Activated naive CD4-positive, alpha-beta T cell treated with anti-CD3 and anti-CD28 coated beads, Interleukin-2, amount 10 ng/mL, durations not matched to agents 7 days and 5 days (primary cell): ENCODE data around the gene HES1.
A peak's percentile ranks its signal among the peaks of the same experiment; 100 is the strongest.
"Not testable (repeated sequence)": the region's sequence is repeated elsewhere in the genome, so short reads cannot be mapped to it uniquely, and the experiment has no call there.

Experiments used
- CTCF ChIA-PET: fragments of 350-600 bp; sonication (Branson Sonifier 250); formaldehyde crosslinking; loops from one replicate; lab custom pipeline; 2021; ENCODE audit warnings: antibody characterized with exemption; lab: Charles Lee
- DNase-seq: peaks from one replicate; pipeline ENCODE4 v3.0.0-alpha.2; 2020
- H3K27ac Mint-ChIP-seq: one replicate; pipeline ENCODE4 v1.8.0; 2021; ENCODE audit warnings: mild to moderate bottlenecking, moderate library complexity, mixed read lengths
- H3K27me3 Mint-ChIP-seq: one replicate; pipeline ENCODE4 v1.8.0; 2021; ENCODE audit warnings: mild to moderate bottlenecking, mixed read lengths
- H3K36me3 Mint-ChIP-seq: one replicate; pipeline ENCODE4 v1.8.0; 2021; ENCODE audit warnings: mixed read lengths
- H3K4me1 Mint-ChIP-seq: one replicate; pipeline ENCODE4 v1.8.0; 2021; ENCODE audit warnings: mixed read lengths
- H3K4me3 Mint-ChIP-seq: one replicate; pipeline ENCODE4 v1.8.0; 2021; ENCODE audit warnings: mild to moderate bottlenecking, moderate library complexity, mixed read lengths
- H3K9me3 Mint-ChIP-seq: one replicate; pipeline ENCODE4 v1.8.0; 2021; ENCODE audit warnings: mixed read lengths

The HES1 gene

DNA sequence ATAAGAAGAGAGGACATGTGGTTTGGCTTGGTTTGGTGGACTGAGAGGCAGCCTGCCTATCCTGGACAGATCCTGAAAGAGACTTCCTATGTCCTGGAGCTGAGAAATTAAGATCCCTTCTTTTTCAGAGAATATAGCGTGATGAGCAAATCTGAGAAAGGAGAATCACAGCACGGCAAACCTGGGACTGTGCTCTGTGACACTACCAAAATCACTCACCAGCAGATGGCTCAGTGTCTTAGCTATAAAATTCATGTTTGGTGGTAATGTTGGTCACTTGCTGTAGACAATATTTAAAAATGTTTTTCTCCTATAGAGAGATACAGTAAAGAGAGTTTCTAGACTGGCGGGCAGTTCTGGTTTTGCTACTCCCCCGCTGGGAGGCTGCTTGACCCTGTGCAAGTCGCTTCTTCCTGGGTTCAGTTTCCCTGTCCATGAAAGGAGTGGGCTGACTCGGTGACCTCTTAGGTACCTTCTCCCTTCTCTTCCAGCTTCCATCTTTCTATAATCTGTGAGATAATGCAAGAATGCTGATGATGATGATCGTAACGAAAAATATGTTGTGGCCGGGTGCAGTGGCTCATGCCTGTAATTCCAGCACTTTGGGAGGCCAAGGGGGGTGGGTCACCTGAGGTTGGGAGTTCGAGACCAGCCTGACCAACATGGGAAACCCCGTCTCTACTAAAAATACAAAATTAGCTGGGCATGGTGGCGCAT lies 7.6 kb upstream of the HES1 start:
- CTCF ChIA-PET, result interaction anchor here (1.0 kb wide), 1 partner anchor 188 kb away, joined by 3 read pairs; no protein-coding TSS in a partner anchor
- Mint-ChIP-seq H3K27me3 (peaks cover 90% of the 10 kb centered on the region), H3K4me3 (no peak overlapping the region), H3K9me3 (no peaks in the 10 kb centered on the region), H3K36me3 (peaks cover 15% of the 10 kb centered on the region), H3K4me1 (peaks cover 37% of the 10 kb centered on the region), H3K27ac (no peak overlapping the region)
- no peak for DNase-seq

DNA sequence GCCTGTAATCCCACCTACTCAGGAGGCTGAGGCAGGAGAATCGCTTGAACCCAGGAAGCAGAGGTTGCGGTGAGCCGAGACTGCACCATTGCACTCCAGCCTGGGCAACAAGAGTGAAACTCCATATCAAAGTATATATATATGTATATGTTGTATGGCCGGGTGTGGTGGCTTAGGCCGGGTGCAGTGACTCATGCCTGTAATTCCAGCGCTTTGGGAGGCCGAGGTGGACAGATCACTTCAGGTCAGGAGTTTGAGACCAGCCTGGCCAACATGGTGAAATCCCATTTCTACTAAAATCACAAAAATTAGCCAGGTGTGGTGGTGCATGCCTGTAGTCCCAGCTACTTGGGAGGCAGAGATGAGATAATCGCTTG lies 7.0 kb upstream of the HES1 start:
- not testable (repeated sequence) for H3K4me3 Mint-ChIP-seq, H3K27ac Mint-ChIP-seq, H3K9me3 Mint-ChIP-seq, DNase-seq
- CTCF ChIA-PET, result interaction anchor here (1.0 to 2.3 kb wide), 2 partner anchors 187 kb away, joined by 3 to 15 read pairs; no protein-coding TSS in a partner anchor
- Mint-ChIP-seq H3K4me1 (peaks cover 42% of the 10 kb centered on the region), H3K27me3 (peaks cover 96% of the 10 kb centered on the region), H3K36me3 (peaks cover 19% of the 10 kb centered on the region)

DNA sequence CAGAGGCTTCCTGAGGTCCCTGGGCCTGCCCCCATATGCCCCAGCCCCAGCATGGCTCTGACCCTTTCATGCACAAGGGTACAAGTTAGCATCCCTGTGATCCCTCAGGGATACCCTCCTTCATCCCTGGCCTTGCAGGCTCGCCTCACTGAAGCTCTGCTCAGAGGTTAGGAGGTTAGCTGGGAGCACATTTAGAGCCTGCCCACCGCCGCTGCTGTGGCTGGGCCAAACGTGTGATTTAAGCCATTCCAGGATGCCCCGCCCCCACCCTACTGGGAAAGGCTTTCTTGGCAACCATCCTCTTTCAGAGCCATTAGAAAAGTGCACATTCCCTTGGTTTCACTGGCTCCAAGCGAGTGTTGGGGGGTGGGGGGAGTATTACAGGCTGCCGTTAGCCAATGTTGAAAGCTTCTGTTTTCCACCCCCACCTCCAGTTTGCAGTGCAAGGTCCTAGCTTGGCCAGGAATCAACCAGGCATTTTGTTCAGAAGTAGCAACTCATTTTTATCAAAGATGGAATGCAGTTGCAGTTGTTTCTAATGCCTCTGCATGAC lies 6.3 kb upstream of the HES1 start:
- CTCF ChIA-PET, result interaction anchor here (2.3 kb wide), 1 partner anchor 186 kb away, joined by 15 read pairs; no protein-coding TSS in a partner anchor
- peaks cover 42% of the 10 kb centered on the region for H3K4me1 Mint-ChIP-seq
- DNase-seq, result no peak
- no peak overlapping the region for H3K4me3 Mint-ChIP-seq
- H3K36me3 Mint-ChIP-seq, result peaks cover 19% of the 10 kb centered on the region
- no peaks in the 10 kb centered on the region for H3K9me3 Mint-ChIP-seq
- H3K27me3 Mint-ChIP-seq, result peaks cover 91% of the 10 kb centered on the region
- H3K27ac Mint-ChIP-seq, result no peak overlapping the region

DNA sequence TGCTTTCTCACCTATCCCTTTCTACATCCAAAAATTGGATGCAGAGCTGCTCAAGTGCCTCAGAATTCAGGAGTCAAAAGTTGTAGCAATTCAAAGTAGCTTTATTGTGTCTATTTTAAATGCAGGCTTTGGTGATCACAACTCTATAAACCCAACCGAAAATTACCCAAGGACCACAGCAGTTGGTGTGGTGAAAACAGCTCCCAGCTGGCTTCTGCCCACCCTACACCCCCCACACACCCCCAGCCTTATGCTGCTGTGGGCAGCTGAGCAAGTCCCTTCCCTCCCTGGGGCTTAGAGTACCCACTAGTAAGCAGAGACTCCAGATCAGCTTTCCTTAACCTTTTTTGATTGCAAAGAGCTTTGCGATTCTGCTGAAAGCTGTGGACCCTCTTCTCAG lies 5.8 kb upstream of the HES1 start:
- DNase-seq, result no peak
- Mint-ChIP-seq H3K4me3 (no peak overlapping the region), H3K9me3 (no peaks in the 10 kb centered on the region), H3K27me3 (peaks cover 91% of the 10 kb centered on the region), H3K27ac (no peak overlapping the region), H3K4me1 (peaks cover 44% of the 10 kb centered on the region), H3K36me3 (peaks cover 19% of the 10 kb centered on the region)
- CTCF ChIA-PET, result interaction anchor here (0.9 to 2.3 kb wide), 2 partner anchors 165 to 186 kb away, joined by 3 to 15 read pairs; no protein-coding TSS in a partner anchor

DNA sequence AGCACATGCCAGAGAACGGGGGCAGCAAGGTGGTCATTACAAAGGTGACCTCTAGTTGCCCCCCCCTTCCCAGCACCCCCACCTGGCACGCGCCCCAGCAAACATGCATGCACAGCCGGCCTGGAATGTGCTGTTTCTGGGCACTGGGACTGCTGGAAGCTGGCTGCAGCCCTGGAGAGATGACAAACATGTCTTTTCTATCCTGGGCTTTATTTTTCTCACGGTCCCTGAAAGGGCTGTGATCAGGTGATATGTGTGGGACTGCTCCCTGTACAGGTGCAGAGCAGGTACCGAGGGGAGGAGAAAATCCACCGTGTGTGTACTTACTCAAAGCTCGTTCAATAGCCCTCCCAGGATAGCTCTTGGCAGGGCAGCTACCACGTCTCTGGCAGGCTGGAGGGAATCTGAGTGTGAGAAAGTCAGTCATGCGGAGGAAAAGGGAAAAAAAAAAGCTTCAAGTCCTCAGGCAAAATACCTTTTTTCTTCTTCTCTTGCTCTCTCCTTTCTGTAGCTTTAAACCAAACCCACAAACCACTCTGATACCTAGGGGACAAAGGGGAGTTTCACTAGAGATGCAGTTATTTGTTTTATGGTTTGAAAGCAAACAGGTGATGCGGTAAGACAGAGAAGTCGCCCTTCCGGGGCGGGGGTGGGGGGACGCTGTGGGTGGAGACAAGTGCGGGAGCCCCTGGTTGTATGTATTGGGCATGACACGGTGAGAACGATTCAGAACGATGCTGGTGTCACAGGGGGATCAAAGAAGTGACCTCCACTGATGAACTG lies 5.0 kb upstream of the HES1 start:
- CTCF ChIA-PET, result interaction anchor here (0.9 to 2.3 kb wide), 2 partner anchors 166 to 185 kb away, joined by 3 to 15 read pairs; no protein-coding TSS in a partner anchor

DNA sequence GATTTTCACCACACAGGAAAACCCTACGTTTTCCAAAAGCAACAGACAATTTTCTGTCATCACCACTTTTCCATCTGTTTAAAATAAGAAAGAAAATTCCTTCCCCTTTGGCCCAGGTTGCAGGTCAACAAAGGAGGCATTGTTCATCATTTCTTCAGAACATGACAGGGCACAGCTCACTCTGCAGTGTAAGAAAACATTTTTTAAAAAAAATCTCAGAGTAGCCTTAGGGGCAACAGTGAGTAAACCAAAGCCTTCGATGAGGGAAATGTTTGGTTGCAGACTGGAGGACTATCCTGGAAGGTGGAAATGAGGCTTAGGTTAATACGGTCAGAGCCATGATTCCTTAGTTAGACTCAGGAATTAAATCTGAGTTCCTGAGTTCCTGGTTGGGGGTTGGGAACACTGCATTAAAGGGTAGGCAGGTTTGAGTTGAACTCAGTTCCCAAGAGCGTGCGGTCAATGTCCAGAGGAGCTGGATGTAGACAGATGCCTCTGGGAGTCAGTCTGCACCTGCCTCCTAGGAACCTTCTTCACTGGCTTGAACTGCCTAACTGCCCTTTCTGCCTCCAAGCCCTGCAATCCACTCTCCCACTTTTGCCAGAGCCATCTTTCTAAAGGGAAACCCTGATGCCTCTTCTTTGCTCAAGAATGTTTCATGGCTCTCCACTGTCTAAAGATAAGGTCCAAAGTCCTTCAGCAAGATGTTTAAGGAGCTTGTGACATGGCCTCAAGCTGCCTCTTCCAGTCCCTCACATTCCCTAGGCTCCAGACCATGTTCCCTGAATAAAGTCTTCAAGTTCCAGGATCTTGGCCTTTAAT lies 3.3 kb upstream of the HES1 start:
- DNase-seq, result peak; percentile 20
- H3K9me3 Mint-ChIP-seq, result no peaks in the 10 kb centered on the region
- CTCF ChIA-PET, result interaction anchor here (0.9 kb wide), 1 partner anchor 161 kb away, joined by 4 read pairs; no protein-coding TSS in a partner anchor
- peak overlapping the region; percentile 19 for H3K4me3 Mint-ChIP-seq
- peaks cover 93% of the 10 kb centered on the region for H3K27me3 Mint-ChIP-seq
- H3K36me3 Mint-ChIP-seq, result peaks cover 21% of the 10 kb centered on the region
- H3K27ac Mint-ChIP-seq, result no peak overlapping the region
- peaks cover 65% of the 10 kb centered on the region for H3K4me1 Mint-ChIP-seq

More for the DNA sequence above, 5.0 kb upstream of the HES1 start:
- H3K4me1 Mint-ChIP-seq, result peaks cover 49% of the 10 kb centered on the region
- no peak overlapping the region for H3K27ac Mint-ChIP-seq
- DNase-seq, result peak; percentile 54
- H3K4me3 Mint-ChIP-seq, result peak overlapping the region; percentile 29
- peaks cover 19% of the 10 kb centered on the region for H3K36me3 Mint-ChIP-seq
- H3K9me3 Mint-ChIP-seq, result no peaks in the 10 kb centered on the region
- peaks cover 91% of the 10 kb centered on the region for H3K27me3 Mint-ChIP-seq

DNA sequence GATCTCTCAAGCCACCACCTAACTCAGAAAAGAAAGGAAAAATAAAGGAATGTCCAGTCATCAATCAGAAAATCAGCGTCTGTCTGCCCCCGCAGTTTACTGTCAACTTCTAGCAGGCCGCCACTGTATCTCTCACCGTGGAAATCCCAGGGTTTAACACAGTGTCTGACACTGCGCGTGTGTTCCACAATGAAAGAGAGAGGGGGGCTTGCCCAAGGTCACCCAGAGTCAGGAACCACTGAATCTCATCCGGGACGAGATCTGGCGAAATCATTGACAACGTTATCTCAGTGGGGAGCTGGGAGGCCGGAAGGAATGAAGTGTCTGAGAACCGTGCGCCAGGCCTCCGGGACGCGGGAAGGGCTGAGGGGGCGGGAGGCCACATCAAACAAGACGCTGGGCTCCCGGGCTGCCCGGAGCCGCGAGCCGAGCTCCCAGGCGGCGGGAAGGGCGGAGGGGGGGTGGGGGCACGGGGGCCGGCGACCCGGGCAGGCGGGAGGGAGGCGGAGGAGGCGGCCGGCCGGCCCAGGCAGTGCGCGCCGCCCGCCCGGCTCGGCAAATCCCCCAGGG lies 2.2 kb upstream of the HES1 start:
- Mint-ChIP-seq H3K27ac (peak overlapping the region; percentile 50), H3K27me3 (peaks cover 89% of the 10 kb centered on the region), H3K4me3 (peak overlapping the region; percentile 71), H3K9me3 (no peaks in the 10 kb centered on the region), H3K4me1 (peaks cover 71% of the 10 kb centered on the region), H3K36me3 (peaks cover 21% of the 10 kb centered on the region)
- peak; percentile 29 for DNase-seq
- CTCF ChIA-PET, result interaction anchor here (0.9 kb wide), 1 partner anchor 162 kb away, joined by 4 read pairs; no protein-coding TSS in a partner anchor

DNA sequence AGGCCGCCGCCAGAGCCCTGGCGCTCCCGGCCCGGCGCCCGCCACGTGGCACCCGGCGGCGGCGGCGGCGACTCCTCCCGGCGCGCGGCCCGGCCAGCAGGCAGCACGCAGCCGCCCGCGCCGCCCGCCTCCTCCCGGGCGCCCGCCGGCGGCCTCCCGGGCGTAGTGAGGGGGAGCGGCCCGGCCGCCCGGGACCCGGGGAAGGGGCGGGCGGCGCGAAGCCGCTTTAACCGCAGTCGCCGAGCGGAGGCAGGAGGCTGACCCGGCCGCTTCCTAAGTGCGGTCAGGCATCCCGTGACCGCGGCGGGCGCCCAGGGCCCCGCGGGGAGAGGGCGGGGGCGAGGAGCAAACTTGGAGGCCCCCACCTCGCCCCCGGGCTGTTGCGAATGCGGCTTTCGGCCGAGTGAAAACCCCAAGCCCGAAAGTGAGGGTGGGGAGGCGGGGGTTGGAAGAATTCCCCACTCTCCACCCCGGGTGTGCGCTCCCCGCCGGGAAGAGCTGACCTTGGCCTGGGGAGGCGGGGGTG lies 1.7 kb upstream of the HES1 start:
- peaks cover 77% of the 10 kb centered on the region for H3K4me1 Mint-ChIP-seq
- H3K27me3 Mint-ChIP-seq, result peaks cover 90% of the 10 kb centered on the region
- no peak overlapping the region for H3K27ac Mint-ChIP-seq
- DNase-seq, result peak; percentile 61
- no peaks in the 10 kb centered on the region for H3K9me3 Mint-ChIP-seq
- H3K36me3 Mint-ChIP-seq, result peaks cover 24% of the 10 kb centered on the region
- peak overlapping the region; percentile 83 for H3K4me3 Mint-ChIP-seq
- CTCF ChIA-PET, result interaction anchor here (2.3 kb wide), 1 partner anchor 181 kb away, joined by 7 read pairs; no protein-coding TSS in a partner anchor

DNA sequence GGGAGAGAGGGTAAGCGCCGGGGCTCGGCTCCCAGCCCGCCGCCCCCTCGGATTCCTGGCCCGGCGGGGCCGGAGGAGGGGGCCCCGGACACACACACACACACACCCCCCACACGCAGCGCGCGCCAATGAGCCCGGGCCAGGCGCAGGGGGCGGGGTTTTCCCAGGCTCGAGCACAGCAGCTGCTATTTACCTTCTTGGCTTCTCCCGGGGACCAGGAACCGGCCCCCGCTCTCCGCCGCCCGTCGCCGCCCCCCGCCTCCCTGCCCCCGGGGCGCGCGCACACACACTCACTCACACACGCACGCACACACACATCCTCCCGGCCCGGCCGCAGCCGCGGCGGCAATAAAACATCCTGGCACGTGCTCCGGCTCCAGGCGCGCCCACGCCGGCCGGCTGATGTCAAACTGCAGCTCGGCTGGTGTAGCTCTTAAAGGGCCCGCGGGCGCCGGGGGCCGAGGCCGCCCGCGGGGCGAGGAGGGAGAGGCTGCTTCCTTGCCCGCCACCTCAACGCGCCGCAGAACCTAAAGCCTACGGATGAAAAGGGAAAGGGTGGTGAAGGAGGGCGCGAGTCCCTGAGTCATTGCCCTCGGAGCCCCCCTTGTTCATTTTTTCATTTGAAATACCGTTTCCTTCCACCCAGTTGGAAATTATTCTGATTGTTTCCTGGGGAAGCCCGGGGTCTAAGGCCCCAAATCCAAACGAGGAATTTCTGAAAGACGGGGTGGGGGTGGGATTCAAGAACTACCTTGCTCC lies 1.0 kb upstream of the HES1 start:
- H3K27me3 Mint-ChIP-seq, result peaks cover 90% of the 10 kb centered on the region
- CTCF ChIA-PET, result interaction anchor here (2.3 kb wide), 1 partner anchor 181 kb away, joined by 7 read pairs; no protein-coding TSS in a partner anchor
- H3K9me3 Mint-ChIP-seq, result no peaks in the 10 kb centered on the region
- H3K36me3 Mint-ChIP-seq, result peaks cover 24% of the 10 kb centered on the region
- H3K4me3 Mint-ChIP-seq, result peak overlapping the region; percentile 83
- H3K27ac Mint-ChIP-seq, result peak overlapping the region; percentile 79
- peaks cover 81% of the 10 kb centered on the region for H3K4me1 Mint-ChIP-seq
- peak; percentile 87 for DNase-seq

DNA sequence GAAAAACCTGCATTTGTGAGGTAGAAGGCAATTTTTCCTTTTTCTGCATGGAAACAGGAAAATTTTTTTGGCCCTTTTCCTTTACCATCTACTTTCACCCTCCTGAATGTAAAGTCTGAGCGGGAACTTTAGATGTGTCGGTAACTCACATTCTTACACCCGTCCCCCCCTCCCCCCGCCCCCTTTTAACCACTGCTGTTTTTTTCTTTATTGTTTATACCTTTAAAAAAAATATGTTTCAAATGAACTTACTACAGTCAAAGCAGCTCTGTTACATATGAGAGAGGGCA lies 487 bp upstream of the HES1 start:
- H3K27ac Mint-ChIP-seq, result peak overlapping the region; percentile 12
- H3K27me3 Mint-ChIP-seq, result peaks cover 90% of the 10 kb centered on the region
- peaks cover 80% of the 10 kb centered on the region for H3K4me1 Mint-ChIP-seq
- H3K4me3 Mint-ChIP-seq, result peak overlapping the region; percentile 89
- CTCF ChIA-PET, result interaction anchor here (2.3 kb wide), 1 partner anchor 180 kb away, joined by 7 read pairs; no protein-coding TSS in a partner anchor
- no peak for DNase-seq
- H3K36me3 Mint-ChIP-seq, result peaks cover 24% of the 10 kb centered on the region
- H3K9me3 Mint-ChIP-seq, result no peaks in the 10 kb centered on the region

DNA sequence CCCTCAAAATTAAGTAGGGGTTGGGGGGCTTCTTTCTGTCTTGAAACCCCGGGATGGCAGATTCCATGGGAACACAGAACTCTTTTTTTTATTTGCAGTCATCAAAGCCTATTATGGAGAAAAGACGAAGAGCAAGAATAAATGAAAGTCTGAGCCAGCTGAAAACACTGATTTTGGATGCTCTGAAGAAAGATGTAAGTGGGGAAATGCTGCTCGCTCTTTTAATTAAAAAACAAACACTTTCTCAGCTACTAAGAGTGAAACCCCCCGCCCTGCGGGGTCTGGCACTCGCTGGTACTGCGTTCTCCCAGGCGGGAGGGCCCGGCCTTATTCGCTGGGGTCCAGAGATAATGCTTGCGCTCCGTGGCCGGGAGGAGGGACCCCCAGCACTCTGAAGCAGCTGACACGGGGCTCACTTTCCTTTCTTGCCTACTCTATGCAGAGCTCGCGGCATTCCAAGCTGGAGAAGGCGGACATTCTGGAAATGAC lies 615 bp downstream of the HES1 start:
- peaks cover 20% of the 10 kb centered on the region for H3K36me3 Mint-ChIP-seq
- H3K4me1 Mint-ChIP-seq, result peaks cover 72% of the 10 kb centered on the region
- peak overlapping the region; percentile 89 for H3K4me3 Mint-ChIP-seq
- DNase-seq, result no peak
- peaks cover 85% of the 10 kb centered on the region for H3K27me3 Mint-ChIP-seq
- no peaks in the 10 kb centered on the region for H3K9me3 Mint-ChIP-seq
- peak overlapping the region; percentile 77 for H3K27ac Mint-ChIP-seq
- CTCF ChIA-PET, result interaction anchor here (0.6 to 2.3 kb wide), 5 partner anchors 179 to 357 kb away, joined by 3 to 7 read pairs (median 5); no protein-coding TSS in a partner anchor

DNA sequence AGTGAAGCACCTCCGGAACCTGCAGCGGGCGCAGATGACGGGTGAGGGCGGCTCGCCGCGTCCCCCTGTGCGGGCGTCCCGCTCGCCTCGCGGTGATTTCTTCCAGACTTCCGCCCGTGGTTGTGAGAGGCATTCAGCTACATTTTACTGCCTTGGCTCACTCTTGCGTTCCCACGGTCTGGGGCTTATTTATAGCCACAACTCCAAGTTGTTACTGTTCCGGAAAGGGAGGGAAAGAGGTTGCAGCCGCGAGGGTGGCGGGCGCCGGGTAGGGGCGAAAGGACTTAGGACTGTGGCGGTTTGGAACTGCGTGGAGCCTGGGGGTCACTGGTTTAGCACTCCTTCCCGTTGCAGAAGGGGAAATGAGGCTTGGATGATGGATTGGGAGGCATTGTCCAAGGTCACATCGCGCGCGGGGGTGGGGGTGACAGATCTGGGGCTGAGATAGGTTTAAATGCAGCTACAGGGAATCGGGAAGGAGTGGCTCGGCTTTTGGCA lies 1.1 kb downstream of the HES1 start:
- H3K9me3 Mint-ChIP-seq, result no peaks in the 10 kb centered on the region
- peak; percentile 57 for DNase-seq

More for the DNA sequence above, 1.1 kb downstream of the HES1 start:
- CTCF ChIA-PET, result interaction anchor here (1.5 to 2.3 kb wide), 4 partner anchors 178 to 357 kb away, joined by 4 to 14 read pairs (median 6); no protein-coding TSS in a partner anchor
- Mint-ChIP-seq H3K4me3 (peak overlapping the region; percentile 89), H3K27me3 (peaks cover 84% of the 10 kb centered on the region), H3K27ac (peak overlapping the region; percentile 76), H3K4me1 (peaks cover 70% of the 10 kb centered on the region), H3K36me3 (peaks cover 17% of the 10 kb centered on the region)
